K562 (cell line): Measurements from ENCODE around the gene NDUFV2. TPM values are rescaled to one million over a fixed set of nuclear protein-coding genes. Genes with fewer than 3 reads are reported as not detected.
A peak's percentile ranks its signal among the peaks of the same experiment; 100 is the strongest.

Experiments
- ATF1 ChIP-seq, 2 experiments: fragments of 450-650 bp in 1 of 2; IDR thresholded peaks; 2 replicates each; pipeline ENCODE4 v1.6.1; 2016; ENCODE audit warnings: missing compliant biosample characterization in 1 of 2, missing genetic modification characterization in 1 of 2
- COPS2 ChIP-seq: fragments of 450-650 bp; conservative IDR thresholded peaks from 2 replicates; pipeline ENCODE4 v1.6.1; 2016; ENCODE audit warnings: mild to moderate bottlenecking, moderate library complexity
- EP400 ChIP-seq: fragments of 450-650 bp; IDR thresholded peaks from 2 replicates; pipeline ENCODE4 v1.6.1; 2017; ENCODE audit warnings: antibody characterized with exemption, mild to moderate bottlenecking, moderate library complexity
- GABPB1 ChIP-seq: sonication (generic); formaldehyde crosslinking; IDR thresholded peaks from 2 replicates; pipeline ENCODE4 v1.8.0; 2022; ENCODE audit warnings: mild to moderate bottlenecking, missing genetic modification reagents
- HDAC6 ChIP-seq: IDR thresholded peaks from 2 replicates; pipeline ENCODE4 v1.6.1; 2012; ENCODE audit warnings: low read depth, mild to moderate bottlenecking, control low read depth, inconsistent platforms, low read length, moderate library complexity
- ILF3 ChIP-seq: fragments of 450-650 bp; IDR thresholded peaks from 2 replicates; pipeline ENCODE4 v1.6.1; 2018; ENCODE audit warnings: antibody characterized with exemption, mild to moderate bottlenecking, moderate library complexity, borderline replicate concordance
- KDM2B ChIP-seq: fragments of 250-450 bp; sonication (Bioruptor Pico); IDR thresholded peaks from 2 replicates; pipeline ENCODE4 v1.8.0; 2021; ENCODE audit warnings: mild to moderate bottlenecking, moderate library complexity
- KLF10 ChIP-seq: fragments of 250-450 bp; sonication (Bioruptor Pico); IDR thresholded peaks from 2 replicates; pipeline ENCODE4 v1.6.1; 2021; ENCODE audit warnings: matching md5 sums
- KLF13 ChIP-seq: fragments of 450-650 bp; IDR thresholded peaks from 2 replicates; pipeline ENCODE4 v1.6.1; 2016; ENCODE audit warnings: missing genetic modification characterization, low read depth, mild to moderate bottlenecking, missing compliant biosample characterization, moderate library complexity, borderline replicate concordance
- MCM5 ChIP-seq: fragments of 450-650 bp; IDR thresholded peaks from 2 replicates; pipeline ENCODE4 v1.6.1; 2016; ENCODE audit warnings: low read depth
- MTA3 ChIP-seq: fragments of 450-650 bp; formaldehyde crosslinking; IDR thresholded peaks from 2 replicates; pipeline ENCODE4 v1.6.1; 2017; ENCODE audit warnings: mild to moderate bottlenecking, borderline replicate concordance
- NR4A1 ChIP-seq, 2 experiments: fragments of 250-450 bp in 1 of 2; fragments of 450-650 bp in 1 of 2; sonication (Bioruptor Pico) in 1 of 2; IDR thresholded peaks; 2 replicates each; pipeline versions ENCODE4 v1.4.0 to v1.6.1; 2016 to 2020; ENCODE audit warnings: mild to moderate bottlenecking in 2 of 2, missing compliant biosample characterization in 1 of 2, missing genetic modification characterization in 1 of 2, moderate library complexity in 1 of 2
- POLR2B ChIP-seq: fragments of 450-650 bp; IDR thresholded peaks from 2 replicates; pipeline ENCODE4 v1.6.1; 2018; ENCODE audit warnings: low read depth; ENCODE audit not compliant: partially characterized antibody
- PRMT5 ChIP-seq: sonication (generic); formaldehyde crosslinking; IDR thresholded peaks from 2 replicates; pipeline ENCODE4 v1.5.0; 2020; ENCODE audit warnings: missing genetic modification reagents
- RAD51 ChIP-seq: fragments of 450-650 bp; IDR thresholded peaks from 2 replicates; pipeline ENCODE4 v1.7.1; 2016; ENCODE audit warnings: low read depth, mild to moderate bottlenecking, borderline replicate concordance
- RBFOX2 ChIP-seq: fragments of 200-400 bp; formaldehyde crosslinking; IDR thresholded peaks from 2 replicates; pipeline ENCODE4 v1.6.1; 2017; ENCODE audit warnings: low read depth, mild to moderate bottlenecking, low read length, moderate library complexity
- SAFB2 ChIP-seq: fragments of 200-400 bp; formaldehyde crosslinking; IDR thresholded peaks from 2 replicates; pipeline ENCODE4 v1.6.1; 2018; ENCODE audit warnings: borderline replicate concordance, low read length, low read depth, moderate library complexity; ENCODE audit not compliant: severe bottlenecking
- SNIP1 ChIP-seq: fragments of 450-650 bp; IDR thresholded peaks from 2 replicates; pipeline ENCODE4 v1.7.1; 2017; ENCODE audit warnings: low read depth, mild to moderate bottlenecking
- SNRNP70 ChIP-seq: fragments of 200-400 bp; formaldehyde crosslinking; optimal IDR thresholded peaks from 2 replicates; pipeline ENCODE3; 2017; ENCODE audit warnings: low read depth, low read length
- TBL1XR1 ChIP-seq, 2 experiments: IDR thresholded peaks; 2 replicates each; pipeline ENCODE4 v1.6.1; 2012; ENCODE audit warnings: improper control_type of control experiment in 2 of 2, low read length in 2 of 2, mild to moderate bottlenecking in 1 of 2
- TCF7 ChIP-seq: sonication (generic); IDR thresholded peaks from 2 replicates; pipeline ENCODE4 v1.6.1; 2016; ENCODE audit warnings: antibody characterized with exemption, borderline replicate concordance
- TGIF2 ChIP-seq: sonication (generic); formaldehyde crosslinking; IDR thresholded peaks from 2 replicates; pipeline ENCODE4 v1.8.1; 2022; ENCODE audit warnings: mild to moderate bottlenecking, missing genetic modification reagents, moderate library complexity
- THRAP3 ChIP-seq: fragments of 450-650 bp; IDR thresholded peaks from 2 replicates; pipeline ENCODE4 v1.6.1; 2016; ENCODE audit warnings: mild to moderate bottlenecking, inconsistent platforms, borderline replicate concordance
- U2AF1 ChIP-seq: fragments of 200-400 bp; formaldehyde crosslinking; optimal IDR thresholded peaks from 2 replicates; pipeline ENCODE3; 2017; ENCODE audit warnings: mild to moderate bottlenecking, low read depth, low read length, moderate library complexity
- XRCC5 ChIP-seq: fragments of 200-400 bp; formaldehyde crosslinking; IDR thresholded peaks from 2 replicates; pipeline ENCODE4 v1.6.1; 2017; ENCODE audit warnings: low read depth, mild to moderate bottlenecking, low read length
- ZC3H8 ChIP-seq: fragments of 450-650 bp; IDR thresholded peaks from 2 replicates; pipeline ENCODE4 v1.6.1; 2017
- ZNF212 ChIP-seq: fragments of 450-650 bp; formaldehyde crosslinking; IDR thresholded peaks from 2 replicates; pipeline ENCODE4 v1.4.0; 2020; ENCODE audit warnings: mild to moderate bottlenecking
- ZNF277 ChIP-seq: fragments of 250-450 bp; sonication (Bioruptor Pico); IDR thresholded peaks from 2 replicates; pipeline ENCODE4 v1.8.0; 2022; ENCODE audit warnings: inconsistent platforms, mild to moderate bottlenecking, moderate library complexity, borderline replicate concordance
- polyA plus RNA-seq, 8 experiments: library from polyadenylated mRNA; depleted of rRNA in 4 of 8; stranded (reverse) in 5 of 8; unstranded in 3 of 8; fragments of >200 nt; fragmentation: Nextera tagmentation in 2 of 8; fragmentation: Illumina TruSeq in 1 of 8; extraction: Ambion mirVana in 2 of 8; extraction: Trizol in 1 of 8; gene quantifications; 2 replicates each; pipeline versions ENCODE4 v1.2.1 to v1.2.3, GENCODE V29; 2011 to 2014; ENCODE audit warnings: inconsistent platforms in 1 of 8, missing spikeins in 1 of 8
- total RNA-seq, 7 experiments: library from RNA; depleted of rRNA in 6 of 7; stranded (reverse); fragments of >200 nt in 6 of 7; fragmentation: Illumina TruSeq in 2 of 7; extraction: Trizol in 2 of 7; gene quantifications; 2 replicates each; pipeline versions ENCODE4 v1.2.1 to v1.2.3, GENCODE V29; 2011 to 2021; ENCODE audit warnings: low replicate concordance in 1 of 7
- TF ChIP-seq, protein P1 (sequence below): fragments of 450-650 bp; IDR thresholded peaks from 2 replicates; pipeline ENCODE4 v1.6.1; 2016; ENCODE audit warnings: antibody characterized with exemption

The NDUFV2 gene
- total and polyA plus RNA-seq, 9 of the 15 experiments (the other 6 are each of a cell fraction or from before 2014, with no cell fraction given) = 213 to 550 (median 384) TPM

DNA sequence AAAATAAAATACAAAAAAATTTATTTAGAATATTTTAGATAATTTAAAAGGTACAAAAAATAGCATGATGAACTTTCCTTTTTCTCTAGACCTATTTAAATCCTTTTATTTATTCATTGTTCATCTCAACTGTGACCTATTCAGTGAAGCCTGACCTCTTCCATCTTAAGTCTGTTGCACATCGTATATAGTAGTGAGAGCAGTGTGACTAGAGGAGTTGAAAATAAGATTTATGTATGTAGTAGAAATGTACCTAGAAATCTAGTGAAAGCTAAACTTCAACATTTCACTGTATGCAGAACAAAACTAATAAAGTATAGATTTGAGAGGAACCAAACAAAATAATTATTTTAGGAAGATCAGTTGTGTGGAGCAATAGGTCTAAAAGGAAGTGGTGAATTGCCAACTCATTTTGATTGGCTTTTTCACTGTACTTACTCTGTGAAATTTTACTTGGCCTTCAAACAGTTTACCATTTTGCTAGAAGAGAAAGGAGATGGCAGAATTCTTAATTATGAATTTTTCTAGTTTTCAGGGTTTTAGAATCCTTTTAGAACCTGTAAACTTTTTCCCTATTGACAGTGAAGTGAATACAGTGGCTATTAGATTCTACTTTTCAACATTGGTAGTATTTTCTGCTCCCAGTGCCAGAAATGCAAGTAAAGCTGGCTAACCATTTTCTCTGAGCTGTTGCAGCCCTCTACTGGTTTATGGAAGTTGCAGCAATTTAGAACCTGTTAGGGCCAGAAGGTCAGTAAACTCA is 45.1 kb downstream of the NDUFV2 start (continued):
- TF ChIP-seq ATF1 (CRISPR knock-in tag; IDR thresholded peaks at IDR 0.05) (no peak), ATF1 (tag; IDR thresholded peaks at IDR 0.05) (no peak), RAD51 (0 out of 2 replicates have a peak, but pooled peaks have one; percentile 24), RBFOX2 (no peak), KLF13 (tag) (no peak), TCF7 (no peak), ZC3H8 (no peak), SNIP1 (peak; percentile 24; the same call in 1 of the 2 replicates), ZNF277 (CRISPR knock-in tag) (no peak), COPS2 (no peak), MCM5 (no peak), HDAC6 (no peak), SAFB2 (no peak), PRMT5 (CRISPR knock-in tag) (no peak), THRAP3 (no peak), EP400 (0 out of 2 replicates have a peak, but pooled peaks have one; percentile 14), ZNF212 (CRISPR knock-in tag) (no peak), KLF10 (CRISPR knock-in tag) (no peak), TBL1XR1 (IDR thresholded peaks at IDR 0.05; ENCODE audit: low read length in 2 of 2) (0 out of 4 replicates have a peak, but pooled peaks of 1 of the 2 experiments have one; percentile 22), POLR2B (no peak), SNRNP70 (no peak), TGIF2 (no peak), XRCC5 (no peak), GABPB1 (CRISPR knock-in tag) (no peak), KDM2B (no peak), U2AF1 (no peak), ILF3 (no peak), NR4A1 (CRISPR knock-in tag; IDR thresholded peaks at IDR 0.05) (no peak), NR4A1 (tag; IDR thresholded peaks at IDR 0.05) (no peak), MTA3 (no peak)
- TF ChIP-seq, protein P1, sequence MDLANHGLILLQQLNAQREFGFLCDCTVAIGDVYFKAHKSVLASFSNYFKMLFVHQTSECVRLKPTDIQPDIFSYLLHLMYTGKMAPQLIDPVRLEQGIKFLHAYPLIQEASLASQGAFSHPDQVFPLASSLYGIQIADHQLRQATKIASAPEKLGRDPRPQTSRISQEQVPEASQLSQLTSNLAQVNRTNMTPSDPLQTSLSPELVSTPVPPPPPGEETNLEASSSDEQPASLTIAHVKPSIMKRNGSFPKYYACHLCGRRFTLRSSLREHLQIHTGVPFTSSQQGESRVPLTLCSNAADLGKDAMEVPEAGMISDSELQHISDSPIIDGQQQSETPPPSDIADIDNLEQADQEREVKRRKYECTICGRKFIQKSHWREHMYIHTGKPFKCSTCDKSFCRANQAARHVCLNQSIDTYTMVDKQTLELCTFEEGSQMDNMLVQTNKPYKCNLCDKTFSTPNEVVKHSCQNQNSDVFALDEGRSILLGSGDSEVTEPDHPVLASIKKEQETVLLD = no peak
